B cell (primary cell): ENCODE results near the gene GEMIN7. TPM values are rescaled to one million over a fixed set of nuclear protein-coding genes. Genes with fewer than 3 reads are reported as not detected.

Experiments used
- ATAC-seq: fragments of 200-7000 bp; cut with Tn5 transposase; one replicate; pipeline ENCODE4 v1.10.0; 2021; ENCODE audit warnings: low read depth, mild to moderate bottlenecking, moderate number of reproducible peaks, moderate library complexity
- CTCF ChIA-PET: fragments of 350-600 bp; sonication (Branson Sonifier 250); formaldehyde crosslinking; loops from one replicate; lab custom pipeline; 2021; ENCODE audit warnings: antibody characterized with exemption, inconsistent platforms; lab: Charles Lee
- POLR2A ChIA-PET: fragments of 350-600 bp; sonication (Branson Sonifier 250); formaldehyde crosslinking; loops from one replicate; lab custom pipeline; 2021; ENCODE audit warnings: antibody characterized with exemption; lab: Charles Lee
- DNase-seq: peaks from one replicate; pipeline ENCODE4 v3.0.0; 2013
- H2AFZ ChIP-seq: 2 replicates; pipeline ENCODE4 v1.6.1; 2012; ENCODE audit warnings: mild to moderate bottlenecking, low read depth, low read length; ENCODE audit not compliant: insufficient read depth, poor library complexity, severe bottlenecking
- H3K27ac ChIP-seq, 2 donors: 1 replicate in 1 of 2; 2 replicates in 1 of 2; pipeline ENCODE4 v1.5.1; 2012 to 2013; ENCODE audit warnings: low read length in 2 of 2, mild to moderate bottlenecking in 2 of 2, moderate library complexity in 1 of 2
- H3K27me3 ChIP-seq, 4 experiments: fragments of 200-600 bp in 1 of 4; sonication (generic) in 1 of 4; replicated peaks in 1 of 4; 1 replicate in 2 of 4; 2 replicates in 2 of 4; pipeline versions ENCODE4 v1.6.1 to v1.7.0; 2013 to 2016; ENCODE audit warnings: low read length in 3 of 4, mild to moderate bottlenecking in 2 of 4, mixed read lengths in 1 of 4, moderate library complexity in 1 of 4; ENCODE audit not compliant: insufficient read depth in 4 of 4, control insufficient read depth in 3 of 4; ENCODE audit errors: control extremely low read depth in 1 of 4
- H3K36me3 ChIP-seq, 2 experiments: replicated peaks in 1 of 2; 1 replicate in 1 of 2; 2 replicates in 1 of 2; pipeline versions ENCODE4 v1.6.1 to v1.7.1; 2013; ENCODE audit warnings: low read length in 1 of 2; ENCODE audit not compliant: insufficient read depth in 2 of 2, control insufficient read depth in 1 of 2; ENCODE audit errors: control extremely low read depth in 1 of 2, extremely low read depth in 1 of 2
- H3K4me1 ChIP-seq, 2 donors: fragments of 200-600 bp in 1 of 2; sonication (generic) in 1 of 2; 1 replicate in 1 of 2; 2 replicates in 1 of 2; pipeline versions ENCODE4 v1.5.1 to v1.6.1; 2013 to 2017; ENCODE audit warnings: low read length in 2 of 2; ENCODE audit not compliant: control insufficient read depth in 2 of 2, insufficient read depth in 2 of 2
- H3K4me2 ChIP-seq: replicated peaks from 2 replicates; pipeline ENCODE3; 2012; ENCODE audit warnings: mild to moderate bottlenecking, low read depth, low read length; ENCODE audit not compliant: poor library complexity, severe bottlenecking
- H3K4me3 ChIP-seq, 5 experiments: fragments of 200-600 bp in 1 of 5; sonication (generic) in 1 of 5; 1 replicate in 3 of 5; 2 replicates in 2 of 5; pipeline versions ENCODE4 v1.5.1 to v1.7.0; 2011 to 2016; ENCODE audit warnings: low read length in 4 of 5, mild to moderate bottlenecking in 4 of 5, low read depth in 2 of 5, control low read depth in 1 of 5, moderate library complexity in 1 of 5; ENCODE audit not compliant: insufficient read depth in 1 of 5; ENCODE audit errors: control extremely low read depth in 1 of 5, extremely low read depth in 1 of 5
- H3K79me2 ChIP-seq: fragments of 200-600 bp; sonication (generic); one replicate; pipeline ENCODE4 v1.6.0; 2016; ENCODE audit warnings: low read length; ENCODE audit not compliant: control insufficient read depth, insufficient read depth
- H3K9ac ChIP-seq: fragments of 200-600 bp; sonication (generic); 2 replicates; pipeline ENCODE4 v1.6.1; 2017; ENCODE audit warnings: mild to moderate bottlenecking, low read length, moderate library complexity
- H3K9me3 ChIP-seq, 3 donors: one replicate each; pipeline versions ENCODE4 v1.6.1 to v1.7.1; 2013; ENCODE audit warnings: low read length in 2 of 3; ENCODE audit not compliant: control insufficient read depth in 2 of 3, insufficient read depth in 1 of 3; ENCODE audit errors: control extremely low read depth in 1 of 3
- H4K20me1 ChIP-seq: 2 replicates; pipeline ENCODE4 v1.6.0; 2012; ENCODE audit warnings: mild to moderate bottlenecking, low read length; ENCODE audit not compliant: insufficient read depth, control insufficient read depth, poor library complexity, severe bottlenecking
- H3K27ac Mint-ChIP-seq: one replicate; pipeline ENCODE4 v1.8.0; 2021; ENCODE audit warnings: mixed read lengths
- H3K27me3 Mint-ChIP-seq: one replicate; pipeline ENCODE4 v1.8.0; 2021; ENCODE audit warnings: mixed read lengths
- H3K4me1 Mint-ChIP-seq: one replicate; pipeline ENCODE4 v1.8.0; 2021; ENCODE audit warnings: mixed read lengths
- H3K4me3 Mint-ChIP-seq: one replicate; pipeline ENCODE4 v1.8.0; 2021; ENCODE audit warnings: mixed read lengths
- H3K9me3 Mint-ChIP-seq: one replicate; pipeline ENCODE4 v1.8.0; 2022; ENCODE audit warnings: mixed read lengths; ENCODE audit not compliant: insufficient read depth
- EZH2 ChIP-seq: IDR thresholded peaks from 2 replicates; pipeline ENCODE4 v1.6.1; 2012; ENCODE audit warnings: borderline replicate concordance, low read depth, mild to moderate bottlenecking, moderate library complexity, low read length; ENCODE audit not compliant: insufficient read depth, poor library complexity, severe bottlenecking
- WGBS: methylation state at CpG from one replicate; pipeline ENCODE4 v1.1.5; 2013; ENCODE audit warnings: missing lambda C conversion rate; ENCODE audit not compliant: insufficient coverage; 5-methylcytosine and 5-hydroxymethylcytosine counted together
- intact Hi-C: fragments of 100-400 bp; cut with micrococcal nuclease; formaldehyde crosslinking; loops from one replicate; pipeline ENCODE4 v1.10.0; 2022
- polyA plus RNA-seq: library from polyadenylated mRNA; depleted of rRNA; stranded (reverse); fragments of >200 nt; gene quantifications from 2 replicates; pipeline ENCODE4 v1.2.3, GENCODE V29; 2012
- total RNA-seq, 2 donors: library from RNA; stranded (reverse); fragments of 120-200 nt in 1 of 2; gene quantifications; 1 replicate in 1 of 2; 2 replicates in 1 of 2; pipeline versions ENCODE4 v1.2.3 to v1.2.4, GENCODE V29; 2013 to 2022
- TF ChIP-seq, protein P1 (sequence below): fragments of 200-600 bp; IDR thresholded peaks from one replicate; pipeline ENCODE4 v1.8.0; 2022; ENCODE audit warnings: antibody characterized with exemption, mild to moderate bottlenecking

GEMIN7 gene
- total and polyA plus RNA-seq, 2 donors (not counting 1 experiment from before 2014, with no cell fraction given) = 43.0 to 89.4 TPM

DNA sequence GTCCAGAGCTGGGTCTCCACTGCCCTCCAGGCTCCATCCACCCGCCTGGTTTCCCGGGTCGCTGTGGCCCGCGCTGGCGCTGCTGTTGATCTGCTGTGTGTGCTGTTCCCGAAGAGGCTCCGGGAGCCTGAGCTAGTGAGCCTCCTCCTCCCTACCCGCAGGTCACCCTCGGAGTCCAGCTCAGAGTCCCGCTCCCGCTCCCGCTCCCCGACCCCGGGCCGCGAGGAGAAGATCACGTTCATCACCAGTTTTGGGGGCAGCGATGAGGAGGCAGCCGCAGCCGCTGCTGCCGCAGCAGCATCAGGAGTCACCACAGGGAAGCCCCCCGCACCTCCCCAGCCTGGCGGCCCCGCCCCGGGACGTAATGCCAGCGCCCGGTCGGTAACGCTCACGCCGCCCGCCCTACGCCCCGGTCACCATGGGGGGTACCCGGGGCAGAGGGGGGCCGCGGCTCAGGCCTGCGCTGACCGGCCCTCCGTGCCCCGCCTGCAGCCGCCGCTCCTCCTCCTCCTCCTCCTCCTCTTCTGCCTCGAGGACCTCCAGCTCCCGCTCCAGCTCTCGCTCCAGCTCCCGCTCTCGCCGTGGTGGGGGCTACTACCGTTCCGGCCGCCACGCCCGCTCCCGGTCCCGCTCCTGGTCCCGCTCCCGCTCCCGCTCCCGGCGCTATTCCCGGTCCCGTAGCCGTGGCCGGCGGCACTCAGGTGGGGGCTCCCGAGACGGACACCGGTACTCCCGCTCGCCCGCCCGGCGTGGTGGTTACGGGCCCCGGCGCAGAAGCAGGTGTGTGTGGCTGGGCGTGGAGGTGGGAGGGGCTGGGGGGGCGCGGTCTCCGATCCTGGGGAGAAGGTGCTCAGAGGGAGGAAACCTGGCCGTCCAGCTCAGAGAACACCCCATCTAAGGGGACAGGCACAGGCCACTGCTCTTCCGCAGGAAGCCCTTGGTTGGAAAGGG, 14.9 kb upstream of the GEMIN7 start:
- H3K4me3 Mint-ChIP-seq = no peak overlapping the region
- Histone ChIP-seq H2AFZ (no peak overlapping the region), H3K79me2 (peaks cover 62% of the 10 kb centered on the region), H3K9me3 (no peaks in the 10 kb centered on the region), H3K27me3 (no peaks in the 10 kb centered on the region), H3K4me1 (peaks cover 8% of the 10 kb centered on the region in 2 donors), H3K27ac (no peak overlapping the region), H3K4me2 (no peak overlapping the region), H4K20me1 (peaks cover 87% of the 10 kb centered on the region), H3K36me3 (peaks cover 2 to 84% of the 10 kb centered on the region in 2 experiments), H3K4me3 (no peak overlapping the region), H3K9ac (no peak overlapping the region)
- peak overlapping the region; percentile 37 for H3K27ac Mint-ChIP-seq
- ChIA-PET CTCF (interaction anchor here (0.6 to 2.3 kb wide), 4 partner anchors 11 to 123 kb away, joined by 3 to 7 read pairs (median 4); no protein-coding TSS in a partner anchor), POLR2A (interaction anchor here (0.6 kb wide), 1 partner anchor 61 kb away, joined by 3 read pairs; no protein-coding TSS in a partner anchor)
- H3K27me3 Mint-ChIP-seq = no peaks in the 10 kb centered on the region
- H3K4me1 Mint-ChIP-seq = peaks cover 13% of the 10 kb centered on the region
- ATAC-seq = no peak
- TF ChIP-seq, protein P1, sequence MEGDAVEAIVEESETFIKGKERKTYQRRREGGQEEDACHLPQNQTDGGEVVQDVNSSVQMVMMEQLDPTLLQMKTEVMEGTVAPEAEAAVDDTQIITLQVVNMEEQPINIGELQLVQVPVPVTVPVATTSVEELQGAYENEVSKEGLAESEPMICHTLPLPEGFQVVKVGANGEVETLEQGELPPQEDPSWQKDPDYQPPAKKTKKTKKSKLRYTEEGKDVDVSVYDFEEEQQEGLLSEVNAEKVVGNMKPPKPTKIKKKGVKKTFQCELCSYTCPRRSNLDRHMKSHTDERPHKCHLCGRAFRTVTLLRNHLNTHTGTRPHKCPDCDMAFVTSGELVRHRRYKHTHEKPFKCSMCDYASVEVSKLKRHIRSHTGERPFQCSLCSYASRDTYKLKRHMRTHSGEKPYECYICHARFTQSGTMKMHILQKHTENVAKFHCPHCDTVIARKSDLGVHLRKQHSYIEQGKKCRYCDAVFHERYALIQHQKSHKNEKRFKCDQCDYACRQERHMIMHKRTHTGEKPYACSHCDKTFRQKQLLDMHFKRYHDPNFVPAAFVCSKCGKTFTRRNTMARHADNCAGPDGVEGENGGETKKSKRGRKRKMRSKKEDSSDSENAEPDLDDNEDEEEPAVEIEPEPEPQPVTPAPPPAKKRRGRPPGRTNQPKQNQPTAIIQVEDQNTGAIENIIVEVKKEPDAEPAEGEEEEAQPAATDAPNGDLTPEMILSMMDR = no peak
- no peak for TF ChIP-seq EZH2
- 97% methylated on average over 66 of the region's 85 CpGs for WGBS
- no peak for DNase-seq
- H3K9me3 Mint-ChIP-seq = no peaks in the 10 kb centered on the region
- intact Hi-C loops = no loop called here
